ENCODE data around the gene FOXJ1. TPM values are rescaled to one million over a fixed set of nuclear protein-coding genes. Genes with fewer than 3 reads are reported as not detected.
A peak's percentile ranks its signal among the peaks of the same experiment; 100 is the strongest.
"Not testable (repeated sequence)": the region's sequence is repeated elsewhere in the genome, so short reads cannot be mapped to it uniquely, and the experiment has no call there.

The FOXJ1 gene
- total RNA-seq, 2 experiments from 2014 or later: 0.63 to 0.89 TPM

DNA sequence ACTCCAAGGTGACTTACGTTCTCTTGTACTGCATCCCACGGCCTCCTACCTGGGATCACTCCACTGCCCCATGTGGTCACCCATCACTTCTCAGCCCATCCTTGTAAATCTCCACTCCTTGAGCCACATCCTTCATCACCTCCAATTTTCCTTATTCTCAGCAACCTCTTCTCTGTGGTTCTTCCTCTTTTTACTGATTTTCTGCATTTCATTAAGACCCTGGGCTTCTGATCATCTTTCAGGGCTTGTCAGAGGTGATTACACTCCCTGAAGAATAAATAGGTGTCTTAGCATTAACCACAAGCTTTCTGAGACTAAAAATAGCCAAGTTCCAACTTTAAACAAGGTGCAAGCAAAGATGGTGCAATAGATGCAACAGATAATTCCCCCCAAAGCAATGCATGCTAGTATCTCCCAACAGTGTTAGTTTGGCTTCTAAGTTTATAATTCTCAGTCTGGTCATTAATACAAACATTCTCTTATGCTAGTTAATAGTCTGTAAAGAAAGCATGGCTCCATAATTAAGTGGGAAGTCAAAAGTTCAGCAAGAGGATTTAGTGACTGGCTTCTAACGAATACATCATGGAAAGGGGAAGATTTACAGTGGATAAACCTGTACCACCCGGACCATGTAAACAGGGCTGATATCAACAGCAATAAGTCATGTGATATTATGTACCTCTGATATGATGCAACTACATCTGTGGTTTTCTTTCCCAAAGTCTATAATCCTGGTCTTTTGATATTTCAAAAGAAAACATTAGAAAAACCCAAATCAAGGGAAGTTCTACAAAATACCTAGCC lies 47.4 kb upstream of the FOXJ1 start:
- ChIA-PET CTCF (interaction anchor here (1.0 to 1.5 kb wide), 3 partner anchors 67 to 91 kb away, joined by 3 to 4 read pairs (median 3); no protein-coding TSS in a partner anchor), POLR2A (interaction anchor here (1.0 to 8.9 kb wide), 4 partner anchors 8 to 80 kb away, joined by 4 to 221 read pairs (median 71); partner anchors contain the start of gene UBALD2)
- peak overlapping the region in 1 of 2 donors; percentile 67 for H3K27ac ChIP-seq (ENCODE audit: low read depth in 1 of 2, low read length in 2 of 2)
- H3K36me3 ChIP-seq (ENCODE audit: insufficient read depth, low read length): no peaks in the 10 kb centered on the region
- H3K36me3 Mint-ChIP-seq (ENCODE audit: low read depth): peaks cover 15% of the 10 kb centered on the region
- no peaks in the 10 kb centered on the region for H3K9me3 ChIP-seq (ENCODE audit: control insufficient read depth in 1 of 2, insufficient read depth in 1 of 2, low read length in 2 of 2)
- H3K4me3 ChIP-seq (ENCODE audit: low read length): no peak overlapping the region
- no peaks in the 10 kb centered on the region for H3K27me3 ChIP-seq (ENCODE audit: control insufficient read depth in 1 of 2, insufficient read depth in 2 of 2, low read length in 2 of 2)
- TF ChIP-seq, protein P1, sequence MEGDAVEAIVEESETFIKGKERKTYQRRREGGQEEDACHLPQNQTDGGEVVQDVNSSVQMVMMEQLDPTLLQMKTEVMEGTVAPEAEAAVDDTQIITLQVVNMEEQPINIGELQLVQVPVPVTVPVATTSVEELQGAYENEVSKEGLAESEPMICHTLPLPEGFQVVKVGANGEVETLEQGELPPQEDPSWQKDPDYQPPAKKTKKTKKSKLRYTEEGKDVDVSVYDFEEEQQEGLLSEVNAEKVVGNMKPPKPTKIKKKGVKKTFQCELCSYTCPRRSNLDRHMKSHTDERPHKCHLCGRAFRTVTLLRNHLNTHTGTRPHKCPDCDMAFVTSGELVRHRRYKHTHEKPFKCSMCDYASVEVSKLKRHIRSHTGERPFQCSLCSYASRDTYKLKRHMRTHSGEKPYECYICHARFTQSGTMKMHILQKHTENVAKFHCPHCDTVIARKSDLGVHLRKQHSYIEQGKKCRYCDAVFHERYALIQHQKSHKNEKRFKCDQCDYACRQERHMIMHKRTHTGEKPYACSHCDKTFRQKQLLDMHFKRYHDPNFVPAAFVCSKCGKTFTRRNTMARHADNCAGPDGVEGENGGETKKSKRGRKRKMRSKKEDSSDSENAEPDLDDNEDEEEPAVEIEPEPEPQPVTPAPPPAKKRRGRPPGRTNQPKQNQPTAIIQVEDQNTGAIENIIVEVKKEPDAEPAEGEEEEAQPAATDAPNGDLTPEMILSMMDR (IDR thresholded peaks at IDR 0.05): no peak
- intact Hi-C loops (cut with DNase I, micrococcal nuclease): no loop called here
- H3K27ac Mint-ChIP-seq: peak overlapping the region; percentile 93
- peaks cover 77% of the 10 kb centered on the region for H3K4me1 ChIP-seq (ENCODE audit: insufficient read depth, low read length)
- peak overlapping the region; percentile 55 for H3K4me3 Mint-ChIP-seq
- no peaks in the 10 kb centered on the region for H3K9me3 Mint-ChIP-seq
- no peak for DNase-seq
- no peaks in the 10 kb centered on the region for H3K27me3 Mint-ChIP-seq
- H3K4me1 Mint-ChIP-seq (ENCODE audit: low read depth): peaks cover 55% of the 10 kb centered on the region
- no peak for ATAC-seq (ENCODE audit: poor library complexity)

DNA sequence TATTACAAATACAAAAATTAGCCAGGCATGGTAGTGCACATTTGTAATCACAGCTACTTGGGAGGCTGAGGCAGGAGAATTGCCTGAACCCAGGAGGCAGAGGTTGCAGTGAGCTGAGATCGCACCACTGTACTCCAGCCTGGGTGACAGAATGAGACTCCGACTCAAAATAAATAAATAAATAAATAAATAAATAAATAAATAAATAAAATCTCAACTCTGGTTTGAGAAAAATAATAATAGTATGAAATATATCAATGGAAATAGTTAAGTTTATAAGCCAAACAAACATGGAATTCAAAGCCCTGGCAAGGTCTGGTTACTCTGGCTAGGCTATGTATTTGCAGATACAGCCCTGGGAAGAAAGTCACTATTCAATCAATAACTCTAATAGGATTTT lies 45.7 kb upstream of the FOXJ1 start:
- H3K27me3 Mint-ChIP-seq; H3K27ac ChIP-seq (ENCODE audit: low read depth in 1 of 2, low read length in 2 of 2); H3K4me3 Mint-ChIP-seq; H3K9me3 Mint-ChIP-seq; H3K27me3 ChIP-seq (ENCODE audit: control insufficient read depth in 1 of 2, insufficient read depth in 2 of 2, low read length in 2 of 2); H3K4me3 ChIP-seq (ENCODE audit: low read length); H3K9me3 ChIP-seq (ENCODE audit: control insufficient read depth in 1 of 2, insufficient read depth in 1 of 2, low read length in 2 of 2); H3K36me3 ChIP-seq (ENCODE audit: insufficient read depth, low read length); intact Hi-C loops (cut with DNase I, micrococcal nuclease); DNase-seq; ATAC-seq (ENCODE audit: poor library complexity): not testable (repeated sequence)
- Mint-ChIP-seq H3K36me3 (ENCODE audit: low read depth) (peaks cover 20% of the 10 kb centered on the region), H3K4me1 (ENCODE audit: low read depth) (peaks cover 46% of the 10 kb centered on the region), H3K27ac (peak overlapping the region; percentile 61)
- CTCF ChIA-PET: interaction anchor here (1.5 to 2.9 kb wide), 2 partner anchors 65 to 93 kb away, joined by 3 to 9 read pairs; no protein-coding TSS in a partner anchor
- POLR2A ChIA-PET: interaction anchor here (8.9 kb wide), 1 partner anchor 81 kb away, joined by 221 read pairs; the partner anchor contains the start of gene UBALD2
- H3K4me1 ChIP-seq (ENCODE audit: insufficient read depth, low read length): peaks cover 70% of the 10 kb centered on the region

DNA sequence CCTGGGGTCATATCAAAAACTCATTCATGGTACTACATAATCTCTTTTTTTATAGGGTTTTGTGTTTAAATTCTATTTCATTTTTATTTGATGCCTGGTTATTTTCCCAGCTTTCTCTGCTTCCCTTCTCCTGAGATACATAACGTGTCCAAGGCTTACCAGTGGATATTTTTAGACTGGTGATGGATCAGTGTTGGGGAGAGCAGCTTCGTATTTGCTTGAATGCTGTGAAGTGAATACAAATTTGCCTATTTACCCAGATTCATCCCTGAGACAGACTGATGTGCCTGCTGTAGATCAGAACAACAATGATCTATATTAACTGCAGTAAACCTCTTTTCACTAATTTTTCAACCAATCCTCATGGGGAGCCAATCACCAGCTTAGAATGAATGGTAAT lies 43.2 kb upstream of the FOXJ1 start:
- peaks cover 61% of the 10 kb centered on the region for H3K4me1 Mint-ChIP-seq (ENCODE audit: low read depth)
- Histone ChIP-seq H3K36me3 (ENCODE audit: insufficient read depth, low read length) (no peaks in the 10 kb centered on the region), H3K9me3 (ENCODE audit: control insufficient read depth in 1 of 2, insufficient read depth in 1 of 2, low read length in 2 of 2) (no peaks in the 10 kb centered on the region), H3K27ac (ENCODE audit: low read depth in 1 of 2, low read length in 2 of 2) (no peak overlapping the region), H3K27me3 (ENCODE audit: control insufficient read depth in 1 of 2, insufficient read depth in 2 of 2, low read length in 2 of 2) (no peaks in the 10 kb centered on the region), H3K4me3 (ENCODE audit: low read length) (no peak overlapping the region), H3K4me1 (ENCODE audit: insufficient read depth, low read length) (peaks cover 70% of the 10 kb centered on the region)
- peaks cover 27% of the 10 kb centered on the region for H3K36me3 Mint-ChIP-seq (ENCODE audit: low read depth)
- H3K27ac Mint-ChIP-seq: no peak overlapping the region
- TF ChIP-seq, protein P1 (IDR thresholded peaks at IDR 0.05): no peak
- DNase-seq (no peak), ATAC-seq (ENCODE audit: poor library complexity) (no peak)
- no peaks in the 10 kb centered on the region for H3K9me3 Mint-ChIP-seq
- intact Hi-C loops (cut with DNase I, micrococcal nuclease): no loop called here
- H3K27me3 Mint-ChIP-seq: no peaks in the 10 kb centered on the region
- no peak overlapping the region for H3K4me3 Mint-ChIP-seq
- POLR2A ChIA-PET: interaction anchor here (1.1 to 10.1 kb wide), 4 partner anchors 11 to 86 kb away, joined by 3 to 152 read pairs (median 4); partner anchors contain the start of gene FOXJ1
- CTCF ChIA-PET: interaction anchor here (1.5 to 2.2 kb wide), 2 partner anchors 62 to 95 kb away, joined by 3 to 9 read pairs; no protein-coding TSS in a partner anchor
